Measurements from ENCODE around the gene ARHGEF28.

DNA sequence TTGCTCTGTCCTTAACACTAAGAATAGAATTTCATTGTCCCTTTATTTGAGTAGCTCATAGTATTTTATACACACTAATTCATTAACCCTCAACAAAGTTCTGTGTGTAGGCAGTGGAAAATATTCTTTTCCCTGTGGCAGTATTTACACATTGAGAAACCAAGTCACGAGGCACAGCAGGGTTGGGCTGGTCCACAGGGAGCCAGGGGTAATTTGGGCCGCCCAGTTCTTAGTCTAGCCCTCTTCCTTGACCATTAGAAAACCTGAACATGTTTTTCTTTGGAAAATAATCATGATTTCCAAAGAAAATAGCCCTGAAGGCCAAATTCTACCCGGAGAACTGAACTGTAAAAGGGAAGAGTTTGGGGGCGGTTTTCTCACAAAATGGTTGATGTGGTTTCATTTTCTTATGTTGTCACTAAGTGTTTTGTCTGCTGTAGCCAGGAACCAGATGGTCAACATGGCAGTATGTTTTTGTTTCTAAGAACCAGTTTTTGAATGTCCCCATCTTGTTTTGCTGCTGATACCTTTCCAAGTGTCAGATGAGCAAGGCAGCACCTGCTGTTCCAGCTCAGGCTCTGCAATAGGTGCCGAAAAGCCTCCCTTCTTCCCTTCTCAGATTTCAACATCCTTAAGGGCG lies 29.6 kb downstream of the ARHGEF28 start:
- TF ChIP-seq POLR2A (IDR thresholded peaks at IDR 0.05; ENCODE audit: low read depth, low read length): no peak
- no peak for TF ChIP-seq IRF4 (IDR thresholded peaks at IDR 0.05; ENCODE audit: low read depth, low read length)
- TF ChIP-seq EZH2 (IDR thresholded peaks at IDR 0.05; ENCODE audit: borderline replicate concordance, control insufficient read depth, low read depth, low read length): no peak
- TF ChIP-seq CTCF (IDR thresholded peaks at IDR 0.05 in 2 of 3, conservative IDR thresholded peaks at IDR 0.05 in 1 of 3; ENCODE audit: control insufficient read depth in 2 of 3, extremely low read depth in 1 of 3, insufficient read depth in 1 of 3, low read depth in 3 of 3, low read length in 3 of 3): no peak

Data from GM12878 (cell line).